Measurements from ENCODE around the gene GSTK1.

Gene GSTK1

DNA sequence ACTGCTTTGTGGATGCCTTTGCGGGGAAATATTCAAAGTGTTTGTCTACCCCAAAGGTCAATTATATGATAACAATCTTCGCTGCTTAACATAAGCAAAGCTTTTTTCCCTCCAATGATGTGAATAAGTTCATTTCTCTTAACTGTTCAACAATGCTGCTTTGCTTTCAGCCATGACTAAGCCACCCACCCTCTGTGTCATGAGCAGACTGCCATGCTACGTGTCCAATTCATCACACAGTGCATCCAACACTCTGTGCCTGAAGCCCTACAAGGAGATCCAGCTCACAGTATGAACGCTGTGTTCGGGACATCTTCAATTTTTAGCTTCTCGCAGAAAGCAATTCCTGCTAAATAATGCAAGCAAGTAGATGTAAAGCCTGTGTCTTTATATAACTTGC is 47.1 kb upstream of the GSTK1 start:
- peaks cover 5% of the 10 kb centered on the region for H3K4me1 ChIP-seq (ENCODE audit: insufficient read depth, low read length, poor library complexity, severe bottlenecking)
- H3K9me3 ChIP-seq (ENCODE audit: insufficient read depth, low read depth, low read length), result peaks cover 7% of the 10 kb centered on the region; the same call in 1 of the 2 replicates
- H3K79me2 ChIP-seq (ENCODE audit: insufficient read depth, low read length), result no peaks in the 10 kb centered on the region
- H2AFZ ChIP-seq (ENCODE audit: low read length), result no peak overlapping the region
- H3K36me3 ChIP-seq (ENCODE audit: insufficient read depth, low read length), result no peaks in the 10 kb centered on the region
- no peak overlapping the region for H3K4me3 ChIP-seq (ENCODE audit: low read length, poor library complexity, severe bottlenecking)
- no peak overlapping the region for H3K9ac ChIP-seq (ENCODE audit: low read depth, low read length, poor library complexity, severe bottlenecking)
- H3F3A ChIP-seq (ENCODE audit: low read depth), result no peaks in the 10 kb centered on the region
- H4K20me1 ChIP-seq (ENCODE audit: insufficient read depth, low read length, poor library complexity, severe bottlenecking), result no peaks in the 10 kb centered on the region
- H3K27me3 ChIP-seq (ENCODE audit: insufficient read depth, low read length, poor library complexity, severe bottlenecking), result no peaks in the 10 kb centered on the region
- no peak overlapping the region for H3K4me2 ChIP-seq (ENCODE audit: low read depth, low read length, poor library complexity, severe bottlenecking)
- TF ChIP-seq CTCF (conservative IDR thresholded peaks at IDR 0.05; ENCODE audit: low read length) (no peak), EZH2phosphoT487 (IDR thresholded peaks at IDR 0.05; ENCODE audit: borderline replicate concordance) (no peak)
- H3K9me2 ChIP-seq (replicated peaks; ENCODE audit: low read depth, low read length), result no peaks in the 10 kb centered on the region

DNA sequence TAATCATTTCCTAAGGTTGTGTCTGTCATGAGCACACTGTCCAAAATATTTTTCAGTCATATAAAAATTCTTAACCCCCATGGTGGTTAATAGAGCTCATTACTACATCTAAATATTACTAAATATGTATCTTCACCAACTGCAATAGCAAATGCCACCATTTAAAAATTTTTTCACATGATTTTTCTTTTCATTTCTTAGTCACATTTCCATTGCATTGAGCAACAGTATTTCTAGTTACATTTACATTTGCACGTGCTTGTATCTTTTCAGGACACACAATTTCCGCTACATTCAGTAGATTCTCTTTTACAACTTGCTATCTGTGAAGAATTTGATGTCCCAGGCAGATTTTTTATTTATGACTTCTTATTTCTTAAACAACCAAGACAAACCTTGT is 46.6 kb upstream of the GSTK1 start:
- no peak overlapping the region for H2AFZ ChIP-seq (ENCODE audit: low read length)
- peaks cover 4% of the 10 kb centered on the region; the same call in 1 of the 2 replicates for H3K9me3 ChIP-seq (ENCODE audit: insufficient read depth, low read depth, low read length)
- H3K4me1 ChIP-seq (ENCODE audit: insufficient read depth, low read length, poor library complexity, severe bottlenecking), result peaks cover 5% of the 10 kb centered on the region
- no peaks in the 10 kb centered on the region for H3K36me3 ChIP-seq (ENCODE audit: insufficient read depth, low read length)
- no peaks in the 10 kb centered on the region for H3K79me2 ChIP-seq (ENCODE audit: insufficient read depth, low read length)
- no peak overlapping the region for H3K9ac ChIP-seq (ENCODE audit: low read depth, low read length, poor library complexity, severe bottlenecking)
- H4K20me1 ChIP-seq (ENCODE audit: insufficient read depth, low read length, poor library complexity, severe bottlenecking), result no peaks in the 10 kb centered on the region
- no peak overlapping the region for H3K4me2 ChIP-seq (ENCODE audit: low read depth, low read length, poor library complexity, severe bottlenecking)
- TF ChIP-seq EZH2phosphoT487 (IDR thresholded peaks at IDR 0.05; ENCODE audit: borderline replicate concordance), result no peak
- no peak for TF ChIP-seq CTCF (conservative IDR thresholded peaks at IDR 0.05; ENCODE audit: low read length)
- no peak overlapping the region for H3K4me3 ChIP-seq (ENCODE audit: low read length, poor library complexity, severe bottlenecking)
- H3K9me2 ChIP-seq (replicated peaks; ENCODE audit: low read depth, low read length), result no peaks in the 10 kb centered on the region
- no peaks in the 10 kb centered on the region for H3F3A ChIP-seq (ENCODE audit: low read depth)
- H3K27me3 ChIP-seq (ENCODE audit: insufficient read depth, low read length, poor library complexity, severe bottlenecking), result no peaks in the 10 kb centered on the region

DNA sequence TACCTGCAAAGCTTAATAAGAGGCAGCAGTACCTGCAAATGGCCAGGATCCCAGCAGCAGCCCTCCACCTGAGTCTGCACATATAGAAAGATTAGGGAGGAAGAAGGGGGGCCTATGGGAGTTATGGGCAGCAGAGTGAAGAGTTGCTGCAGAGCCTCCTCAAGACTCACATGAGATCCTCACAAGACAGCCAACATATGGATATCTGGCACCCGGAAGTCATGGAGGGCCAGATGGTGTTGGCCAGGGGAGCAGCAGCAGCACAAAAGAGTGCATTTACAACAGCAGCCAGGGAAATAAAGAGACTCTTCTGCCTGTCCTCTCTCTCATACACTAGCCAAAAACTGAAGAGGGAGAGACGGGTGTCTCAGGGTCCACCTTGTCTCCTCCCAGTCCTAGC is 45.4 kb upstream of the GSTK1 start:
- H3K4me2 ChIP-seq (ENCODE audit: low read depth, low read length, poor library complexity, severe bottlenecking), result no peak overlapping the region

More for the DNA sequence above, 45.4 kb upstream of the GSTK1 start:
- Histone ChIP-seq H4K20me1 (ENCODE audit: insufficient read depth, low read length, poor library complexity, severe bottlenecking) (no peaks in the 10 kb centered on the region), H3K4me1 (ENCODE audit: insufficient read depth, low read length, poor library complexity, severe bottlenecking) (peaks cover 5% of the 10 kb centered on the region), H3K9ac (ENCODE audit: low read depth, low read length, poor library complexity, severe bottlenecking) (no peak overlapping the region), H3K9me2 (replicated peaks; ENCODE audit: low read depth, low read length) (no peaks in the 10 kb centered on the region), H2AFZ (ENCODE audit: low read length) (no peak overlapping the region), H3K27me3 (ENCODE audit: insufficient read depth, low read length, poor library complexity, severe bottlenecking) (no peaks in the 10 kb centered on the region), H3F3A (ENCODE audit: low read depth) (no peaks in the 10 kb centered on the region), H3K79me2 (ENCODE audit: insufficient read depth, low read length) (no peaks in the 10 kb centered on the region), H3K36me3 (ENCODE audit: insufficient read depth, low read length) (no peaks in the 10 kb centered on the region), H3K9me3 (ENCODE audit: insufficient read depth, low read depth, low read length) (no peaks in the 10 kb centered on the region; the same call in 1 of the 2 replicates), H3K4me3 (ENCODE audit: low read length, poor library complexity, severe bottlenecking) (no peak overlapping the region)
- no peak for TF ChIP-seq EZH2phosphoT487 (IDR thresholded peaks at IDR 0.05; ENCODE audit: borderline replicate concordance)
- TF ChIP-seq CTCF (conservative IDR thresholded peaks at IDR 0.05; ENCODE audit: low read length), result no peak
